ENCODE results near the gene SPTBN5.

The SPTBN5 gene

GRCh38 chr15:41871175-41871905 is 22.5 kb downstream of the SPTBN5 start:
- no peak for DNase-seq
- intact Hi-C loops (cut with DNase I), result no loop called here

- peak in 1 of 10 donors; percentile 39 for DNase-seq
- intact Hi-C loops (cut with DNase I), result no loop called here
Observed at GRCh38 chr15:41870689-41871081, 23.2 kb downstream of the SPTBN5 start.

GRCh38 chr15:41869770-41870688 is 23.8 kb downstream of the SPTBN5 start:
- intact Hi-C loops (cut with DNase I), result no loop called here
- DNase-seq, result no peak

GRCh38 chr15:41868321-41868720 is 25.5 kb downstream of the SPTBN5 start:
- intact Hi-C loops (cut with DNase I), result no loop called here
- no peak for DNase-seq

GRCh38 chr15:41866872-41867579 is 26.8 kb downstream of the SPTBN5 start:
- DNase-seq, result peak in 1 of 10 donors; percentile 55
- intact Hi-C loops (cut with DNase I), result no loop called here

GRCh38 chr15:41866263-41866703 is 27.6 kb downstream of the SPTBN5 start:
- DNase-seq, result no peak
- intact Hi-C loops (cut with DNase I), result no loop called here

- intact Hi-C loops (cut with DNase I), result no loop called here
- no peak for DNase-seq
Observed at GRCh38 chr15:41865490-41866055, 28.3 kb downstream of the SPTBN5 start.

GRCh38 chr15:41862515-41863116 is 31.2 kb downstream of the SPTBN5 start:
- no peak for DNase-seq
- intact Hi-C loops (cut with DNase I), result no loop called here

- no peak for DNase-seq
- intact Hi-C loops (cut with DNase I), result no loop called here
Observed at GRCh38 chr15:41861736-41862356, 32.0 kb downstream of the SPTBN5 start.

- intact Hi-C loops (cut with DNase I), result no loop called here
- no peak for DNase-seq
Observed at GRCh38 chr15:41860049-41860828, 33.6 kb downstream of the SPTBN5 start.

- DNase-seq, result no peak
- intact Hi-C loops (cut with DNase I), result no loop called here
Observed at GRCh38 chr15:41858756-41859155, 35.1 kb downstream of the SPTBN5 start.

GRCh38 chr15:41857316-41857715 is 36.5 kb downstream of the SPTBN5 start:
- intact Hi-C loops (cut with DNase I), result no loop called here
- no peak for DNase-seq

- intact Hi-C loops (cut with DNase I), result no loop called here
- no peak for DNase-seq
Observed at GRCh38 chr15:41856716-41857115, 37.1 kb downstream of the SPTBN5 start.

- intact Hi-C loops (cut with DNase I), result no loop called here
- no peak for DNase-seq
Observed at GRCh38 chr15:41856262-41856661, 37.6 kb downstream of the SPTBN5 start.

- intact Hi-C loops (cut with DNase I), result no loop called here
- DNase-seq, result no peak
Observed at GRCh38 chr15:41855261-41855961, 38.4 kb downstream of the SPTBN5 start.

- intact Hi-C loops (cut with DNase I), result no loop called here
- no peak for DNase-seq
Observed at GRCh38 chr15:41854443-41854842, 39.4 kb downstream of the SPTBN5 start.

- DNase-seq, result no peak
- intact Hi-C loops (cut with DNase I), result no loop called here
Observed at GRCh38 chr15:41853831-41854230, 40.0 kb downstream of the SPTBN5 start.

Data from posterior cingulate gyrus (tissue), 11 donors.